DND-41 (cell line): ENCODE results near the gene PABPC1L.

Experiments used
- ATAC-seq: fragments of 200-7000 bp; cut with Tn5 transposase; 3 replicates; pipeline ENCODE4 v1.9.1; 2021; ENCODE audit warnings: low read depth; ENCODE audit not compliant: insufficient read depth
- DNase-seq: peaks from one replicate; pipeline ENCODE4 v3.0.0-alpha.2; 2020
- H2AFZ ChIP-seq: 2 replicates; pipeline ENCODE4 v1.6.0; 2012; ENCODE audit warnings: low read depth, low read length
- H3K27ac ChIP-seq: 2 replicates; pipeline ENCODE4 v1.5.1; 2012; ENCODE audit warnings: low read length, inconsistent platforms
- H3K27me3 ChIP-seq: fragments of 200-600 bp; sonication (generic); 2 replicates; pipeline ENCODE4 v1.6.0; 2012; ENCODE audit warnings: low read length, mild to moderate bottlenecking, inconsistent platforms; ENCODE audit not compliant: insufficient read depth, poor library complexity
- H3K36me3 ChIP-seq: 2 replicates; pipeline ENCODE4 v1.5.1; 2012; ENCODE audit warnings: low read length, inconsistent platforms; ENCODE audit not compliant: insufficient read depth
- H3K4me1 ChIP-seq: 2 replicates; pipeline ENCODE4 v1.5.1; 2012; ENCODE audit warnings: mild to moderate bottlenecking, low read length; ENCODE audit not compliant: insufficient read depth
- H3K4me2 ChIP-seq: 2 replicates; pipeline ENCODE4 v1.6.0; 2012; ENCODE audit warnings: mild to moderate bottlenecking, moderate library complexity, low read length, inconsistent platforms; ENCODE audit not compliant: insufficient read depth
- H3K4me3 ChIP-seq, 2 experiments: fragments of 200-600 bp in 1 of 2; shearing (Covaris generic) in 1 of 2; 2 replicates each; pipeline ENCODE4 v1.5.1; 2012 to 2016; ENCODE audit warnings: inconsistent platforms in 2 of 2, low read length in 2 of 2, mild to moderate bottlenecking in 2 of 2, low read depth in 1 of 2, moderate library complexity in 1 of 2
- H3K79me2 ChIP-seq: 2 replicates; pipeline ENCODE4 v1.6.0; 2012; ENCODE audit warnings: low read length, inconsistent platforms; ENCODE audit not compliant: insufficient read depth
- H3K9ac ChIP-seq: 2 replicates; pipeline ENCODE4 v1.6.0; 2012; ENCODE audit warnings: low read depth, mild to moderate bottlenecking, inconsistent platforms, low read length, moderate library complexity
- H3K9me3 ChIP-seq: 2 replicates; pipeline ENCODE4 v1.5.1; 2012; ENCODE audit warnings: low read length, moderate library complexity, mild to moderate bottlenecking, inconsistent platforms; ENCODE audit not compliant: insufficient read depth, severe bottlenecking
- H4K20me1 ChIP-seq: 2 replicates; pipeline ENCODE4 v1.6.0; 2012; ENCODE audit warnings: low read length; ENCODE audit not compliant: insufficient read depth
- CTCF ChIP-seq: IDR thresholded peaks from 2 replicates; pipeline ENCODE4 v1.5.1; 2012; ENCODE audit warnings: borderline replicate concordance, low read length, moderate library complexity, mild to moderate bottlenecking; ENCODE audit not compliant: poor library complexity, severe bottlenecking; ENCODE audit errors: extremely low read depth
- EZH2 ChIP-seq: IDR thresholded peaks from 3 replicates; pipeline ENCODE4 v1.6.1; 2012; ENCODE audit warnings: borderline replicate concordance, low read depth, mild to moderate bottlenecking, moderate library complexity, low read length, inconsistent platforms; ENCODE audit not compliant: severe bottlenecking

Gene PABPC1L

GRCh38 chr20:44979090-44979621 lies 69.3 kb downstream of the PABPC1L start:
- no peaks in the 10 kb centered on the region for H4K20me1 ChIP-seq
- DNase-seq: peak; percentile 67
- H3K4me3 ChIP-seq: peak overlapping the region in 1 of 2 experiments; percentile 39; a peak in 2 of 4 replicates
- peak overlapping the region; percentile 47 for H2AFZ ChIP-seq
- H3K4me1 ChIP-seq: peaks cover 41% of the 10 kb centered on the region
- peak; percentile 95 for ATAC-seq
- H3K27ac ChIP-seq: peak overlapping the region; percentile 77
- peak overlapping the region; percentile 60 for H3K4me2 ChIP-seq
- TF ChIP-seq EZH2: no peak
- TF ChIP-seq CTCF: no peak
- no peaks in the 10 kb centered on the region for H3K27me3 ChIP-seq
- H3K9me3 ChIP-seq: no peaks in the 10 kb centered on the region
- H3K9ac ChIP-seq: peak overlapping the region; percentile 35
- peaks cover 8% of the 10 kb centered on the region for H3K79me2 ChIP-seq
- H3K36me3 ChIP-seq: peaks cover 72% of the 10 kb centered on the region

- ATAC-seq (no peak), DNase-seq (no peak)
- Histone ChIP-seq H3K27ac (no peak overlapping the region), H3K9me3 (no peaks in the 10 kb centered on the region), H3K4me2 (no peak overlapping the region), H2AFZ (no peak overlapping the region), H3K4me1 (peaks cover 35% of the 10 kb centered on the region), H3K27me3 (no peaks in the 10 kb centered on the region), H3K36me3 (peaks cover 70% of the 10 kb centered on the region), H4K20me1 (no peaks in the 10 kb centered on the region), H3K4me3 (no peak overlapping the region), H3K9ac (no peak overlapping the region), H3K79me2 (peaks cover 8% of the 10 kb centered on the region)
- TF ChIP-seq EZH2 (no peak), CTCF (no peak)
Observed at GRCh38 chr20:44981736-44982406, 72.0 kb downstream of the PABPC1L start.

GRCh38 chr20:44983093-44983674 lies 73.3 kb downstream of the PABPC1L start:
- Histone ChIP-seq H3K79me2 (peaks cover 8% of the 10 kb centered on the region), H2AFZ (no peak overlapping the region), H3K36me3 (peaks cover 79% of the 10 kb centered on the region), H3K27ac (no peak overlapping the region), H3K4me1 (peaks cover 22% of the 10 kb centered on the region), H3K27me3 (no peaks in the 10 kb centered on the region), H3K9me3 (no peaks in the 10 kb centered on the region), H4K20me1 (no peaks in the 10 kb centered on the region), H3K9ac (no peak overlapping the region), H3K4me2 (no peak overlapping the region), H3K4me3 (no peak overlapping the region)
- TF ChIP-seq EZH2: no peak
- no peak for TF ChIP-seq CTCF
- no peak for ATAC-seq
- no peak for DNase-seq
